Suppressor macrophage treated with lipopolysaccharide for 1 hour (primary cell): ENCODE measurements around the gene OR4X2.
"Not testable (repeated sequence)": the region's sequence is repeated elsewhere in the genome, so short reads cannot be mapped to it uniquely, and the experiment has no call there.

ENCODE experiments used
- DNase-seq, 3 donors: peaks; one replicate each; pipeline ENCODE4 v3.0.0-alpha.2; 2020 to 2022

OR4X2 gene

GRCh38 chr11:48244804-48245203, at the start of gene OR4X2:
TSS of gene OR4X2 (plus strand) at chr11:48245104. CDS start at chr11:48245104, 0 bp downstream.
- no peak for DNase-seq

GRCh38 chr11:48207881-48208280, 37.0 kb upstream of the OR4X2 start:
- no peak for DNase-seq

GRCh38 chr11:48210052-48210451, 34.9 kb upstream of the OR4X2 start:
- peak in 2 of 3 donors; percentile 19 to 21 for DNase-seq

GRCh38 chr11:48216510-48216909, 28.4 kb upstream of the OR4X2 start, which contains the start of gene OR4B1:
TSS of gene OR4B1 (plus strand) at chr11:48216810. CDS start at chr11:48216810, 0 bp downstream.
- no peak for DNase-seq

GRCh38 chr11:48228761-48229160, 16.1 kb upstream of the OR4X2 start:
- DNase-seq, result no peak

GRCh38 chr11:48230057-48230456, 14.8 kb upstream of the OR4X2 start:
- not testable (repeated sequence) for DNase-seq

- no peak for DNase-seq
Measured at GRCh38 chr11:48237727-48238126, 7.2 kb upstream of the OR4X2 start.

GRCh38 chr11:48242501-48242900, 2.4 kb upstream of the OR4X2 start:
- no peak for DNase-seq

GRCh38 chr11:48248902-48249301, 4.0 kb downstream of the OR4X2 start:
- no peak for DNase-seq

GRCh38 chr11:48261600-48261999, 16.7 kb downstream of the OR4X2 start:
- DNase-seq, result no peak

- DNase-seq, result no peak
Measured at GRCh38 chr11:48263423-48263911, 18.6 kb downstream of the OR4X2 start, which contains the start of gene OR4X1. TSS of gene OR4X1 (plus strand) at chr11:48263861. CDS start at chr11:48263861, 0 bp downstream.

- DNase-seq, result no peak
Measured at GRCh38 chr11:48270621-48271020, 25.7 kb downstream of the OR4X2 start.

GRCh38 chr11:48272606-48273005, 27.7 kb downstream of the OR4X2 start:
- DNase-seq, result no peak
